Hepatocyte (in vitro differentiated cells): Measurements from ENCODE around the gene HNRNPK. TPM values are rescaled to one million over a fixed set of nuclear protein-coding genes. Genes with fewer than 3 reads are reported as not detected.

Source experiments
- DNase-seq: peaks from one replicate; pipeline ENCODE4 v3.0.0-alpha.2; 2016; ENCODE audit warnings: low spot score
- H2AFZ ChIP-seq: fragments of 200-600 bp; sonication (generic); 2 replicates; pipeline ENCODE4 v1.6.0; 2016; ENCODE audit warnings: antibody characterized with exemption, mild to moderate bottlenecking
- H3K27ac ChIP-seq: fragments of 200-600 bp; sonication (generic); 2 replicates; pipeline ENCODE4 v1.5.1; 2016; ENCODE audit warnings: mild to moderate bottlenecking
- H3K27me3 ChIP-seq: fragments of 200-600 bp; sonication (generic); 2 replicates; pipeline ENCODE4 v1.6.1; 2016
- H3K36me3 ChIP-seq: fragments of 200-600 bp; sonication (generic); replicated peaks from 2 replicates; pipeline ENCODE4 v1.5.1; 2016; ENCODE audit warnings: low read depth; ENCODE audit not compliant: insufficient read depth
- H3K4me1 ChIP-seq: fragments of 200-600 bp; sonication (generic); 2 replicates; pipeline ENCODE4 v1.5.1; 2016; ENCODE audit warnings: mild to moderate bottlenecking, moderate library complexity; ENCODE audit not compliant: insufficient read depth
- H3K4me2 ChIP-seq: fragments of 200-600 bp; sonication (generic); 2 replicates; pipeline ENCODE4 v1.6.0; 2016
- H3K4me3 ChIP-seq: fragments of 200-600 bp; sonication (generic); 2 replicates; pipeline ENCODE4 v1.5.1; 2016; ENCODE audit warnings: mild to moderate bottlenecking
- H3K79me2 ChIP-seq: fragments of 200-600 bp; sonication (generic); 2 replicates; pipeline ENCODE4 v1.6.0; 2017; ENCODE audit warnings: mild to moderate bottlenecking
- H3K9me2 ChIP-seq: fragments of 200-600 bp; sonication (generic); replicated peaks from 2 replicates; pipeline ENCODE4 v1.6.0; 2017; ENCODE audit warnings: mild to moderate bottlenecking; ENCODE audit not compliant: insufficient read depth
- H3K9me3 ChIP-seq: fragments of 200-600 bp; sonication (generic); 2 replicates; pipeline ENCODE4 v1.5.1; 2016; ENCODE audit warnings: low read depth, mild to moderate bottlenecking
- H4K20me1 ChIP-seq: fragments of 200-600 bp; sonication (generic); 2 replicates; pipeline ENCODE4 v1.6.0; 2016; ENCODE audit warnings: mild to moderate bottlenecking; ENCODE audit not compliant: insufficient read depth, poor library complexity, severe bottlenecking
- CTCF ChIP-seq: fragments of 200-600 bp; sonication (generic); IDR thresholded peaks from 2 replicates; pipeline ENCODE4 v1.5.1; 2016; ENCODE audit warnings: antibody characterized with exemption, mild to moderate bottlenecking; ENCODE audit not compliant: poor library complexity
- EZH2 ChIP-seq: fragments of 200-600 bp; sonication (generic); IDR thresholded peaks from 2 replicates; pipeline ENCODE4 v1.6.1; 2016; ENCODE audit warnings: antibody characterized with exemption, mild to moderate bottlenecking, borderline replicate concordance
- EZH2phosphoT487 ChIP-seq: fragments of 200-600 bp; sonication (generic); IDR thresholded peaks from one replicate; pipeline ENCODE4 v1.6.1; 2018; ENCODE audit warnings: antibody characterized with exemption, mild to moderate bottlenecking, low read depth, moderate library complexity; ENCODE audit not compliant: unreplicated experiment, severe bottlenecking
- WGBS: methylation state at CpG from one replicate; pipeline ENCODE4 v1.1.6; 2016; ENCODE audit warnings: low lambda C conversion rate; ENCODE audit errors: missing lambda C conversion rate; 5-methylcytosine and 5-hydroxymethylcytosine counted together
- polyA plus RNA-seq: library from polyadenylated mRNA; unstranded; fragments of >200 nt; fragmentation: Nextera tagmentation; extraction: Ambion mirVana; gene quantifications from 2 replicates; pipeline ENCODE4 v1.2.1, GENCODE V29; 2016
- total RNA-seq: library from RNA; depleted of rRNA; stranded (reverse); fragments of >200 nt; gene quantifications from 2 replicates; pipeline ENCODE4 v1.2.3, GENCODE V29; 2014

Gene HNRNPK
- total and polyA plus RNA-seq, 2 experiments from 2014 or later, result 458 to 579 TPM

GRCh38 chr9:83940590-83941303 lies 39.3 kb downstream of the HNRNPK start:
- TF ChIP-seq CTCF (no peak), EZH2phosphoT487 (no peak), EZH2 (no peak)
- Histone ChIP-seq H3K27me3 (no peaks in the 10 kb centered on the region), H4K20me1 (no peaks in the 10 kb centered on the region), H3K4me1 (no peaks in the 10 kb centered on the region), H3K4me3 (no peak overlapping the region), H3K79me2 (no peaks in the 10 kb centered on the region), H3K36me3 (no peaks in the 10 kb centered on the region), H2AFZ (no peak overlapping the region), H3K9me2 (no peaks in the 10 kb centered on the region), H3K27ac (no peak overlapping the region), H3K4me2 (no peak overlapping the region), H3K9me3 (no peaks in the 10 kb centered on the region)
- WGBS, result 74% methylated on average over 5 of the region's 5 CpGs
- DNase-seq, result no peak

GRCh38 chr9:83937861-83938455 lies 42.1 kb downstream of the HNRNPK start:
- peak; percentile 85 for DNase-seq
- Histone ChIP-seq H3K4me2 (no peak overlapping the region), H3K79me2 (no peaks in the 10 kb centered on the region), H4K20me1 (no peaks in the 10 kb centered on the region), H3K27ac (no peak overlapping the region), H3K4me1 (no peaks in the 10 kb centered on the region), H3K9me2 (no peaks in the 10 kb centered on the region), H3K9me3 (no peaks in the 10 kb centered on the region), H3K36me3 (no peaks in the 10 kb centered on the region), H3K4me3 (no peak overlapping the region), H2AFZ (no peak overlapping the region), H3K27me3 (no peaks in the 10 kb centered on the region)
- 18% methylated on average over 1 of the region's 1 CpG for WGBS
- TF ChIP-seq EZH2phosphoT487 (no peak), CTCF (peak; percentile 77)

- Histone ChIP-seq H3K9me3 (no peaks in the 10 kb centered on the region), H3K9me2 (no peaks in the 10 kb centered on the region), H3K27me3 (no peaks in the 10 kb centered on the region), H2AFZ (no peak overlapping the region), H3K4me2 (no peak overlapping the region), H3K27ac (no peak overlapping the region), H3K79me2 (no peaks in the 10 kb centered on the region), H3K4me1 (no peaks in the 10 kb centered on the region), H3K4me3 (no peak overlapping the region), H4K20me1 (no peaks in the 10 kb centered on the region), H3K36me3 (no peaks in the 10 kb centered on the region)
- DNase-seq, result no peak
- TF ChIP-seq EZH2, result no peak
- TF ChIP-seq CTCF, result no peak
- TF ChIP-seq EZH2phosphoT487, result no peak
- 91% methylated on average over 6 of the region's 6 CpGs for WGBS
Measured at GRCh38 chr9:83936523-83936922, 43.5 kb downstream of the HNRNPK start.
